ENCODE measurements around the gene TMOD2.

Gene TMOD2

GRCh38 chr15:51793521-51794305, 42.3 kb downstream of the TMOD2 start:
- Histone ChIP-seq H3K79me2 (ENCODE audit: control insufficient read depth, insufficient read depth, low read length, unreplicated experiment) (no peaks in the 10 kb centered on the region), H2AFZ (ENCODE audit: low read length, unreplicated experiment) (no peak overlapping the region), H3K27ac (ENCODE audit: low read depth, low read length) (no peak overlapping the region), H3K36me3 (ENCODE audit: insufficient read depth, low read length) (no peaks in the 10 kb centered on the region), H3K4me3 (ENCODE audit: low read depth, low read length) (no peak overlapping the region), H3K4me1 (ENCODE audit: control insufficient read depth, insufficient read depth, low read length, unreplicated experiment) (peaks cover 13% of the 10 kb centered on the region), H3K27me3 (ENCODE audit: insufficient read depth, low read length) (no peaks in the 10 kb centered on the region)

GRCh38 chr15:51796847-51797401, 45.5 kb downstream of the TMOD2 start:
- Histone ChIP-seq H3K36me3 (ENCODE audit: insufficient read depth, low read length) (no peaks in the 10 kb centered on the region), H3K4me1 (ENCODE audit: control insufficient read depth, insufficient read depth, low read length, unreplicated experiment) (peaks cover 13% of the 10 kb centered on the region), H3K79me2 (ENCODE audit: control insufficient read depth, insufficient read depth, low read length, unreplicated experiment) (no peaks in the 10 kb centered on the region), H3K4me3 (ENCODE audit: low read depth, low read length) (no peak overlapping the region), H2AFZ (ENCODE audit: low read length, unreplicated experiment) (no peak overlapping the region), H3K27me3 (ENCODE audit: insufficient read depth, low read length) (no peaks in the 10 kb centered on the region), H3K27ac (ENCODE audit: low read depth, low read length) (no peak overlapping the region)

GRCh38 chr15:51798281-51798680, 46.9 kb downstream of the TMOD2 start:
- Histone ChIP-seq H3K4me3 (ENCODE audit: low read depth, low read length) (no peak overlapping the region), H3K27ac (ENCODE audit: low read depth, low read length) (no peak overlapping the region), H2AFZ (ENCODE audit: low read length, unreplicated experiment) (no peak overlapping the region), H3K79me2 (ENCODE audit: control insufficient read depth, insufficient read depth, low read length, unreplicated experiment) (no peaks in the 10 kb centered on the region), H3K27me3 (ENCODE audit: insufficient read depth, low read length) (no peaks in the 10 kb centered on the region), H3K36me3 (ENCODE audit: insufficient read depth, low read length) (no peaks in the 10 kb centered on the region), H3K4me1 (ENCODE audit: control insufficient read depth, insufficient read depth, low read length, unreplicated experiment) (peaks cover 10% of the 10 kb centered on the region)

GRCh38 chr15:51799282-51800252, 48.2 kb downstream of the TMOD2 start:
- Histone ChIP-seq H3K4me3 (ENCODE audit: low read depth, low read length) (no peak overlapping the region), H3K27me3 (ENCODE audit: insufficient read depth, low read length) (no peaks in the 10 kb centered on the region), H3K27ac (ENCODE audit: low read depth, low read length) (no peak overlapping the region), H2AFZ (ENCODE audit: low read length, unreplicated experiment) (no peak overlapping the region), H3K36me3 (ENCODE audit: insufficient read depth, low read length) (no peaks in the 10 kb centered on the region), H3K79me2 (ENCODE audit: control insufficient read depth, insufficient read depth, low read length, unreplicated experiment) (no peaks in the 10 kb centered on the region), H3K4me1 (ENCODE audit: control insufficient read depth, insufficient read depth, low read length, unreplicated experiment) (peaks cover 7% of the 10 kb centered on the region)

- H3K4me3 ChIP-seq (ENCODE audit: low read depth, low read length): no peak overlapping the region
- H3K79me2 ChIP-seq (ENCODE audit: control insufficient read depth, insufficient read depth, low read length, unreplicated experiment): no peaks in the 10 kb centered on the region
- H2AFZ ChIP-seq (ENCODE audit: low read length, unreplicated experiment): no peak overlapping the region
- peaks cover 7% of the 10 kb centered on the region for H3K4me1 ChIP-seq (ENCODE audit: control insufficient read depth, insufficient read depth, low read length, unreplicated experiment)
- H3K36me3 ChIP-seq (ENCODE audit: insufficient read depth, low read length): peaks cover 4% of the 10 kb centered on the region; the same call in 1 of the 2 replicates
- no peaks in the 10 kb centered on the region for H3K27me3 ChIP-seq (ENCODE audit: insufficient read depth, low read length)
- H3K27ac ChIP-seq (ENCODE audit: low read depth, low read length): no peak overlapping the region
These were observed 50.0 kb downstream of the TMOD2 start for GRCh38 chr15:51801391-51801835.

GRCh38 chr15:51802593-51802992, 51.2 kb downstream of the TMOD2 start:
- Histone ChIP-seq H3K27me3 (ENCODE audit: insufficient read depth, low read length) (no peaks in the 10 kb centered on the region), H2AFZ (ENCODE audit: low read length, unreplicated experiment) (no peak overlapping the region)

GRCh38 chr15:51803965-51804364, 52.6 kb downstream of the TMOD2 start:
- no peak overlapping the region for H3K27ac ChIP-seq (ENCODE audit: low read depth, low read length)
- H3K79me2 ChIP-seq (ENCODE audit: control insufficient read depth, insufficient read depth, low read length, unreplicated experiment): no peaks in the 10 kb centered on the region
- H3K27me3 ChIP-seq (ENCODE audit: insufficient read depth, low read length): no peaks in the 10 kb centered on the region
- no peaks in the 10 kb centered on the region for H3K4me1 ChIP-seq (ENCODE audit: control insufficient read depth, insufficient read depth, low read length, unreplicated experiment)
- H3K4me3 ChIP-seq (ENCODE audit: low read depth, low read length): no peak overlapping the region
- peaks cover 4% of the 10 kb centered on the region; the same call in 1 of the 2 replicates for H3K36me3 ChIP-seq (ENCODE audit: insufficient read depth, low read length)
- H2AFZ ChIP-seq (ENCODE audit: low read length, unreplicated experiment): no peak overlapping the region

More at GRCh38 chr15:51802593-51802992, 51.2 kb downstream of the TMOD2 start:
- Histone ChIP-seq H3K36me3 (ENCODE audit: insufficient read depth, low read length) (peaks cover 4% of the 10 kb centered on the region; the same call in 1 of the 2 replicates), H3K4me3 (ENCODE audit: low read depth, low read length) (no peak overlapping the region), H3K4me1 (ENCODE audit: control insufficient read depth, insufficient read depth, low read length, unreplicated experiment) (no peaks in the 10 kb centered on the region), H3K79me2 (ENCODE audit: control insufficient read depth, insufficient read depth, low read length, unreplicated experiment) (no peaks in the 10 kb centered on the region), H3K27ac (ENCODE audit: low read depth, low read length) (no peak overlapping the region)

- no peak overlapping the region for H2AFZ ChIP-seq (ENCODE audit: low read length, unreplicated experiment)
- no peak overlapping the region for H3K27ac ChIP-seq (ENCODE audit: low read depth, low read length)
- H3K27me3 ChIP-seq (ENCODE audit: insufficient read depth, low read length): no peaks in the 10 kb centered on the region
- peaks cover 4% of the 10 kb centered on the region; the same call in 1 of the 2 replicates for H3K36me3 ChIP-seq (ENCODE audit: insufficient read depth, low read length)
- no peaks in the 10 kb centered on the region for H3K4me1 ChIP-seq (ENCODE audit: control insufficient read depth, insufficient read depth, low read length, unreplicated experiment)
- H3K79me2 ChIP-seq (ENCODE audit: control insufficient read depth, insufficient read depth, low read length, unreplicated experiment): no peaks in the 10 kb centered on the region
- no peak overlapping the region for H3K4me3 ChIP-seq (ENCODE audit: low read depth, low read length)
These were observed 54.7 kb downstream of the TMOD2 start for GRCh38 chr15:51806123-51806522.

GRCh38 chr15:51809457-51809856, 58.1 kb downstream of the TMOD2 start:
- Histone ChIP-seq H2AFZ (ENCODE audit: low read length, unreplicated experiment) (no peak overlapping the region), H3K4me1 (ENCODE audit: control insufficient read depth, insufficient read depth, low read length, unreplicated experiment) (no peaks in the 10 kb centered on the region), H3K4me3 (ENCODE audit: low read depth, low read length) (no peak overlapping the region), H3K27me3 (ENCODE audit: insufficient read depth, low read length) (no peaks in the 10 kb centered on the region), H3K36me3 (ENCODE audit: insufficient read depth, low read length) (peaks cover 4% of the 10 kb centered on the region; the same call in 1 of the 2 replicates), H3K27ac (ENCODE audit: low read depth, low read length) (no peak overlapping the region), H3K79me2 (ENCODE audit: control insufficient read depth, insufficient read depth, low read length, unreplicated experiment) (no peaks in the 10 kb centered on the region)

GRCh38 chr15:51812598-51812997, 61.2 kb downstream of the TMOD2 start:
- Histone ChIP-seq H3K36me3 (ENCODE audit: insufficient read depth, low read length) (no peaks in the 10 kb centered on the region), H3K27me3 (ENCODE audit: insufficient read depth, low read length) (no peaks in the 10 kb centered on the region), H3K27ac (ENCODE audit: low read depth, low read length) (no peak overlapping the region), H3K4me3 (ENCODE audit: low read depth, low read length) (no peak overlapping the region), H3K79me2 (ENCODE audit: control insufficient read depth, insufficient read depth, low read length, unreplicated experiment) (no peaks in the 10 kb centered on the region), H3K4me1 (ENCODE audit: control insufficient read depth, insufficient read depth, low read length, unreplicated experiment) (no peaks in the 10 kb centered on the region), H2AFZ (ENCODE audit: low read length, unreplicated experiment) (no peak overlapping the region)
